Endothelial cell of umbilical vein (primary cell): ENCODE data around the gene NTN4. TPM values are rescaled to one million over a fixed set of nuclear protein-coding genes. Genes with fewer than 3 reads are reported as not detected.

Experiments
- BruUV-seq: library from RNA; stranded (reverse); fragments of 400-500 nt; replicated peaks from 2 replicates; lab custom pipeline; 2021; lab: Mats Ljungman, UMichigan
- CTCF ChIA-PET: fragments of 300-600, 350-600 bp; sonication (Branson Sonifier 250); formaldehyde crosslinking; loops from one replicate; lab custom pipeline; 2021; ENCODE audit warnings: antibody characterized with exemption, inconsistent platforms; lab: Charles Lee
- POLR2A ChIA-PET: fragments of 300-600, 350-600 bp; sonication (Branson Sonifier 250); formaldehyde crosslinking; loops from one replicate; lab custom pipeline; 2021; ENCODE audit warnings: antibody characterized with exemption, inconsistent platforms; lab: Charles Lee
- DNase-seq: peaks from one replicate; pipeline ENCODE4 v3.0.0-alpha.2; 2011; ENCODE audit warnings: low read depth, low spot score
- FAIRE-seq: peaks from 2 replicates; lab custom pipeline; 2011; peaks lifted over from hg19 to GRCh38; lab: Jason Lieb, UNC
- H2AFZ ChIP-seq: 2 replicates; pipeline ENCODE4 v1.6.0; 2012; ENCODE audit warnings: low read depth, low read length, control low read depth, inconsistent platforms
- H3K27ac ChIP-seq: 2 replicates; pipeline ENCODE4 v1.5.1; 2011; ENCODE audit warnings: low read depth, mild to moderate bottlenecking, control low read depth, low read length, moderate library complexity; ENCODE audit not compliant: insufficient read depth
- H3K27me3 ChIP-seq, 2 experiments: 2 replicates each; pipeline versions ENCODE4 v1.6.0 to v1.6.1; 2011; ENCODE audit warnings: low read length in 2 of 2, mixed read lengths in 1 of 2; ENCODE audit not compliant: control insufficient read depth in 2 of 2, insufficient read depth in 2 of 2
- H3K36me3 ChIP-seq, 2 experiments: 2 replicates in 1 of 2; 3 replicates in 1 of 2; pipeline ENCODE4 v1.5.1; 2011; ENCODE audit warnings: low read length in 2 of 2, mild to moderate bottlenecking in 1 of 2, moderate library complexity in 1 of 2; ENCODE audit not compliant: control insufficient read depth in 2 of 2, insufficient read depth in 2 of 2; ENCODE audit errors: extremely low read depth in 1 of 2
- H3K4me1 ChIP-seq: 3 replicates; pipeline ENCODE4 v1.5.1; 2011; ENCODE audit warnings: mild to moderate bottlenecking, low read length; ENCODE audit not compliant: control insufficient read depth, insufficient read depth; ENCODE audit errors: extremely low read depth
- H3K4me2 ChIP-seq: 2 replicates; pipeline ENCODE4 v1.6.1; 2011; ENCODE audit warnings: low read length, control low read depth, mixed read lengths; ENCODE audit not compliant: insufficient read depth
- H3K4me3 ChIP-seq, 3 experiments: fragments of 200-600 bp in 1 of 3; sonication (generic), shearing (Covaris generic) in 1 of 3; replicated peaks in 1 of 3; 2 replicates each; pipeline ENCODE4 v1.5.1; 2011 to 2016; ENCODE audit warnings: control low read depth in 3 of 3, low read length in 3 of 3, mild to moderate bottlenecking in 2 of 3, inconsistent platforms in 1 of 3, low read depth in 1 of 3, moderate library complexity in 1 of 3; ENCODE audit not compliant: insufficient read depth in 1 of 3
- H3K79me2 ChIP-seq: 2 replicates; pipeline ENCODE4 v1.6.0; 2012; ENCODE audit warnings: low read length, inconsistent platforms; ENCODE audit not compliant: control insufficient read depth, insufficient read depth
- H3K9ac ChIP-seq: replicated peaks from 2 replicates; pipeline ENCODE3; 2011; ENCODE audit warnings: low read length, control low read depth; ENCODE audit not compliant: insufficient read depth; ENCODE audit errors: extremely low read depth
- H3K9me1 ChIP-seq: replicated peaks from 3 replicates; pipeline ENCODE4 v1.6.0; 2011; ENCODE audit warnings: mild to moderate bottlenecking, low read length; ENCODE audit not compliant: control insufficient read depth, insufficient read depth; ENCODE audit errors: extremely low read depth
- H3K9me3 ChIP-seq: replicated peaks from 2 replicates; pipeline ENCODE4 v1.5.1; 2012; ENCODE audit warnings: low read length, inconsistent platforms; ENCODE audit not compliant: control insufficient read depth, insufficient read depth
- H4K20me1 ChIP-seq: replicated peaks from 2 replicates; pipeline ENCODE3; 2011; ENCODE audit warnings: mild to moderate bottlenecking, low read length; ENCODE audit not compliant: control insufficient read depth, insufficient read depth; ENCODE audit errors: extremely low read depth
- CTCF ChIP-seq, 2 donors: IDR thresholded peaks; 1 replicate in 1 of 2; 2 replicates in 1 of 2; pipeline ENCODE4 v1.5.1; 2011; ENCODE audit warnings: low read length in 2 of 2, mild to moderate bottlenecking in 2 of 2, moderate library complexity in 2 of 2, control low read depth in 1 of 2, inconsistent platforms in 1 of 2, low read depth in 1 of 2; ENCODE audit not compliant: insufficient read depth in 1 of 2; ENCODE audit errors: extremely low read depth in 1 of 2
- EZH2 ChIP-seq: IDR thresholded peaks from 2 replicates; pipeline ENCODE4 v1.6.1; 2012; ENCODE audit warnings: borderline replicate concordance, low read depth, mild to moderate bottlenecking, moderate library complexity, low read length, inconsistent platforms; ENCODE audit not compliant: severe bottlenecking
- FOS ChIP-seq: IDR thresholded peaks from 2 replicates; pipeline ENCODE4 v1.6.1; 2011; ENCODE audit warnings: mild to moderate bottlenecking, low read length, moderate library complexity, borderline replicate concordance; ENCODE audit not compliant: insufficient read depth
- GATA2 ChIP-seq: IDR thresholded peaks from 2 replicates; pipeline ENCODE4 v1.7.0; 2011; ENCODE audit warnings: low read depth, mild to moderate bottlenecking, moderate library complexity, mixed read lengths, low read length; ENCODE audit not compliant: insufficient read length, insufficient read depth
- JUN ChIP-seq: IDR thresholded peaks from 2 replicates; pipeline ENCODE4 v1.6.1; 2011; ENCODE audit warnings: borderline replicate concordance, low read depth; ENCODE audit not compliant: insufficient read length, insufficient read depth
- MAX ChIP-seq: IDR thresholded peaks from 2 replicates; pipeline ENCODE4 v1.6.1; 2011; ENCODE audit not compliant: insufficient read depth, insufficient read length
- MYC ChIP-seq: IDR thresholded peaks from one replicate; pipeline ENCODE4 v1.6.1; 2011; ENCODE audit warnings: mild to moderate bottlenecking, low read depth, low read length
- POLR2A ChIP-seq: IDR thresholded peaks from 2 replicates; pipeline ENCODE4 v1.6.1; 2012; ENCODE audit warnings: low read depth, mild to moderate bottlenecking, control low read depth, low read length
- POLR2AphosphoS5 ChIP-seq: IDR thresholded peaks from 2 replicates; pipeline ENCODE4 v1.6.1; 2012; ENCODE audit warnings: low read depth, mild to moderate bottlenecking, control low read depth, low read length, moderate library complexity; ENCODE audit not compliant: insufficient read depth
- dilution Hi-C: fragments of 300-500 bp; cut with MboI; formaldehyde crosslinking; loops from one replicate; pipeline ENCODE4 v1.15.0; 2019; ENCODE audit warnings: low sequenced_read_pairs; ENCODE audit not compliant: extremely low pct_ligation_motif_present
- intact Hi-C: fragments of 100-400 bp; cut with micrococcal nuclease; formaldehyde crosslinking; loops from one replicate; pipeline ENCODE4 v1.10.0; 2022
- polyA plus RNA-seq, 4 experiments: library from polyadenylated mRNA; depleted of rRNA in 3 of 4; stranded (reverse) in 3 of 4; unstranded in 1 of 4; fragments of >200 nt; gene quantifications; 2 replicates each; pipeline versions ENCODE4 v1.2.1 to v1.2.3, GENCODE V29; 2011 to 2012; ENCODE audit warnings: missing spikeins in 1 of 4
- total RNA-seq: library from RNA; stranded (reverse); gene quantifications from 2 replicates; pipeline ENCODE4 v1.2.3, GENCODE V29; 2021

Gene NTN4
- total and polyA plus RNA-seq, 2 donors (not counting 3 experiments of a cell fraction or from before 2014, with no cell fraction given) = 120 to 317 TPM

GRCh38 chr12:95742586-95742985 is 48.0 kb downstream of the NTN4 start:
- no peaks in the 10 kb centered on the region for H3K27me3 ChIP-seq
- ChIA-PET CTCF (interaction anchor here (1.7 kb wide), 1 partner anchor 10 kb away, joined by 5 read pairs; no protein-coding TSS in a partner anchor), POLR2A (no interaction called here)

More at GRCh38 chr12:95742586-95742985, 48.0 kb downstream of the NTN4 start:
- H3K4me1 ChIP-seq = peaks cover 5% of the 10 kb centered on the region
- no peaks in the 10 kb centered on the region for H3K79me2 ChIP-seq
- no peak overlapping the region for H3K27ac ChIP-seq
- no peak overlapping the region for H2AFZ ChIP-seq
- no peaks in the 10 kb centered on the region for H3K9me1 ChIP-seq
- intact Hi-C loops = no loop called here
- H4K20me1 ChIP-seq = no peaks in the 10 kb centered on the region
- peaks cover 5 to 11% of the 10 kb centered on the region in 2 experiments for H3K36me3 ChIP-seq
- DNase-seq = no peak
- no peak for TF ChIP-seq POLR2AphosphoS5
- no peak for TF ChIP-seq MAX
- TF ChIP-seq JUN = no peak
- TF ChIP-seq FOS = no peak
- TF ChIP-seq POLR2A = no peak
- TF ChIP-seq MYC = no peak
- no peak for TF ChIP-seq CTCF (IDR thresholded peaks at IDR 0.05; ENCODE audit: extremely low read depth in 1 of 2, insufficient read depth in 1 of 2, low read depth in 1 of 2, low read length in 2 of 2)
- no peak for TF ChIP-seq EZH2
- TF ChIP-seq GATA2 = no peak
- no peak overlapping the region for H3K4me3 ChIP-seq
- BruUV-seq = no TSS peak
- H3K9me3 ChIP-seq = no peaks in the 10 kb centered on the region
- no peak overlapping the region for H3K9ac ChIP-seq
- no peak overlapping the region for H3K4me2 ChIP-seq
- no peak for FAIRE-seq
- dilution Hi-C loops = no loop called here
